Ovary (tissue), 9 donors: ENCODE data around the gene HOMER2. TPM values are rescaled to one million over a fixed set of nuclear protein-coding genes. Genes with fewer than 3 reads are reported as not detected.

Source experiments
- DNase-seq, 5 donors: peaks; one replicate each; pipeline ENCODE4 v3.0.0-alpha.2; 2019 to 2020
- H3K27ac ChIP-seq, 2 donors: fragments of 200-600 bp; one replicate each; pipeline versions ENCODE4 v1.5.1 to v1.8.0; 2019 to 2022
- H3K27me3 ChIP-seq: fragments of 200-600 bp; one replicate; pipeline ENCODE4 v1.8.0; 2022
- H3K36me3 ChIP-seq: fragments of 200-600 bp; sonication (generic); one replicate; pipeline ENCODE4 v1.5.1; 2019
- H3K4me1 ChIP-seq: one replicate; pipeline ENCODE4 v1.8.1; 2013; ENCODE audit warnings: mild to moderate bottlenecking, moderate library complexity; ENCODE audit not compliant: insufficient read depth
- H3K4me3 ChIP-seq: fragments of 200-600 bp; sonication (generic); one replicate; pipeline ENCODE4 v1.5.1; 2017
- H3K9me3 ChIP-seq, 2 donors: fragments of 200-600 bp in 1 of 2; sonication (generic) in 1 of 2; one replicate each; pipeline versions ENCODE4 v1.5.1 to v1.8.1; 2013 to 2019; ENCODE audit warnings: mild to moderate bottlenecking in 1 of 2, moderate library complexity in 1 of 2
- EP300 ChIP-seq: sonication (generic); formaldehyde crosslinking; IDR thresholded peaks from one replicate; pipeline ENCODE4 v1.6.1; 2017; ENCODE audit warnings: antibody characterized with exemption
- POLR2A ChIP-seq: fragments of 450-650 bp; IDR thresholded peaks from one replicate; pipeline ENCODE4 v1.6.1; 2017; ENCODE audit warnings: antibody characterized with exemption, mild to moderate bottlenecking, moderate library complexity
- WGBS, 3 donors: extraction: QIAGEN DNeasy Blood & Tissue Kit in 1 of 3; methylation state at CpG; one replicate each; pipeline versions ENCODE4 v1.1.5 to v1.1.7; 2013 to 2017; 5-methylcytosine and 5-hydroxymethylcytosine counted together
- intact Hi-C, 4 donors: fragments of 100-400 bp; cut with DNase I; formaldehyde crosslinking; loops; one replicate each; pipeline versions ENCODE4 v1.11.0 to v1.15.1; 2022 to 2023
- polyA plus RNA-seq, 2 donors: library from polyadenylated mRNA; stranded (reverse); fragments of 200-250 nt in 1 of 2; fragments of 350-450 nt in 1 of 2; fragmentation: Illumina TruSeq in 1 of 2; extraction: RNeasy Lipid Tissue Mini Kit (QIAGEN cat#74804) in 1 of 2; gene quantifications; one replicate each; pipeline ENCODE4 v1.2.3, GENCODE V29; 2013 to 2014
- total RNA-seq, 7 donors: library from RNA; depleted of rRNA in 2 of 7; stranded (reverse); fragments of >200 nt in 2 of 7; fragmentation: NEBNext Ultra II Directional in 3 of 7; extraction: Animal tissue kit (Norgen Biotek cat#: 25700) in 3 of 7; gene quantifications; one replicate each; pipeline versions ENCODE4 v1.1.0 to v1.2.4, GENCODE V29; 2016 to 2023
- TF ChIP-seq, protein P1 (sequence below), 3 donors: fragments of 450-650 bp in 2 of 3; fragments of 200-600 bp in 1 of 3; IDR thresholded peaks; one replicate each; pipeline versions ENCODE4 v1.5.1 to v1.8.0; 2016 to 2022; ENCODE audit warnings: antibody characterized with exemption in 3 of 3, mild to moderate bottlenecking in 1 of 3
- donor health status: DM: no; HTN: no; CAD: no; lungs with moderate emphysema.
- donor health status: DM: no; HTN: no; CAD: no.
- donor health status: Bipolar disorder and iron deficiency.
- donor health status: DM: yes; HTN: yes; CAD: no.
- donor health status: DM: no; HTN: no; CAD: no.
- donor health status: DM: yes; HTN: yes; CAD: no.

HOMER2 gene
- total and polyA plus RNA-seq, 9 donors = 3.0 to 60.8 (median 11.0) TPM

GRCh38 chr15:82807920-82808633 is 144.4 kb downstream of the HOMER2 start:
- no peak overlapping the region for H3K4me3 ChIP-seq
- H3K36me3 ChIP-seq = no peaks in the 10 kb centered on the region
- no peaks in the 10 kb centered on the region for H3K27me3 ChIP-seq
- H3K27ac ChIP-seq = no peak overlapping the region
- no peak for DNase-seq
- no peaks in the 10 kb centered on the region for H3K9me3 ChIP-seq
- peaks cover 2% of the 10 kb centered on the region for H3K4me1 ChIP-seq
- TF ChIP-seq POLR2A (no peak), EP300 (no peak)
- TF ChIP-seq, protein P1, sequence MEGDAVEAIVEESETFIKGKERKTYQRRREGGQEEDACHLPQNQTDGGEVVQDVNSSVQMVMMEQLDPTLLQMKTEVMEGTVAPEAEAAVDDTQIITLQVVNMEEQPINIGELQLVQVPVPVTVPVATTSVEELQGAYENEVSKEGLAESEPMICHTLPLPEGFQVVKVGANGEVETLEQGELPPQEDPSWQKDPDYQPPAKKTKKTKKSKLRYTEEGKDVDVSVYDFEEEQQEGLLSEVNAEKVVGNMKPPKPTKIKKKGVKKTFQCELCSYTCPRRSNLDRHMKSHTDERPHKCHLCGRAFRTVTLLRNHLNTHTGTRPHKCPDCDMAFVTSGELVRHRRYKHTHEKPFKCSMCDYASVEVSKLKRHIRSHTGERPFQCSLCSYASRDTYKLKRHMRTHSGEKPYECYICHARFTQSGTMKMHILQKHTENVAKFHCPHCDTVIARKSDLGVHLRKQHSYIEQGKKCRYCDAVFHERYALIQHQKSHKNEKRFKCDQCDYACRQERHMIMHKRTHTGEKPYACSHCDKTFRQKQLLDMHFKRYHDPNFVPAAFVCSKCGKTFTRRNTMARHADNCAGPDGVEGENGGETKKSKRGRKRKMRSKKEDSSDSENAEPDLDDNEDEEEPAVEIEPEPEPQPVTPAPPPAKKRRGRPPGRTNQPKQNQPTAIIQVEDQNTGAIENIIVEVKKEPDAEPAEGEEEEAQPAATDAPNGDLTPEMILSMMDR (IDR thresholded peaks at IDR 0.05) = no peak
- 89 to 92% (median 90%) methylated on average over 11 of the region's 11 CpGs for WGBS, 3 donors
- intact Hi-C loops = loop anchor here in 1 of 4 donors (10.0 kb wide), 1 partner anchor 273 kb away; no protein-coding TSS in a partner anchor

- Histone ChIP-seq H3K36me3 (no peaks in the 10 kb centered on the region), H3K27ac (no peak within 1 kb of the TSS), H3K9me3 (no peaks in the 10 kb centered on the region), H3K27me3 (no peaks in the 10 kb centered on the region), H3K4me1 (no peaks in the 10 kb centered on the region), H3K4me3 (no peak within 1 kb of the TSS)
- DNase-seq = no peak
- WGBS, 3 donors = 70 to 73% (median 71%) methylated on average over 2 of the region's 2 CpGs
- intact Hi-C loops = loop anchor here in 1 of 4 donors (10.0 kb wide), 1 partner anchor 271 kb away; no protein-coding TSS in a partner anchor
- TF ChIP-seq POLR2A = no peak
- TF ChIP-seq EP300 = no peak
- TF ChIP-seq, protein P1 (IDR thresholded peaks at IDR 0.05) = no peak
Observed at GRCh38 chr15:82805994-82806406, 146.5 kb downstream of the HOMER2 start, which contains the start of gene FSD2. Gene FSD2, minus strand, starts transcription at chr15:82806069. Its CDS starts 18,679 bp downstream, at chr15:82787390.

DNA sequence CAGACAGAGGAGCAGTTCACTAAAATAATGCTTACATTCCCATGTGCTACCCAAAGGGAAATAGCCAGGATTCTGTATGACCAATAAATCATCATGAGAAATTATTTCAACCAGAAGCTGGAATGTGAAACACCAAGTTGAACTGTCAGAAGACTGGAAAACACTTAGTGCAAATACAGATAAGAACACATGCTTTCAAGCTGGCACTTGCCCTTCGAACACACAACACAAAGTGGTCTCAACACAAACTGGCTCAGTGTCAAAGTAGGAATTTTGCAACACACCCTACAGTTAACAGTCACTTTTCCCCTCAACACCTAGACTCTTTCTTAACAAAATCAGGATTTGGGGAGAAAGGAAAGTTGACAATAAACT is 148.0 kb downstream of the HOMER2 start:
- Histone ChIP-seq H3K36me3 (no peaks in the 10 kb centered on the region), H3K27ac (no peak overlapping the region), H3K27me3 (no peaks in the 10 kb centered on the region), H3K9me3 (no peaks in the 10 kb centered on the region), H3K4me1 (no peaks in the 10 kb centered on the region), H3K4me3 (no peak overlapping the region)
- no peak for DNase-seq
- TF ChIP-seq, protein P1 (IDR thresholded peaks at IDR 0.05) = no peak
- TF ChIP-seq EP300 (no peak), POLR2A (no peak)
- intact Hi-C loops = loop anchor here in 1 of 4 donors (10.0 kb wide), 1 partner anchor 270 kb away; no protein-coding TSS in a partner anchor
- WGBS, 3 donors = 42 to 55% (median 44%) methylated on average over 1 of the region's 1 CpG

- no peak for DNase-seq
- no peaks in the 10 kb centered on the region for H3K36me3 ChIP-seq
- 85 to 92% (median 91%) methylated on average over 2 of the region's 2 CpGs for WGBS, 3 donors
- no peaks in the 10 kb centered on the region for H3K4me1 ChIP-seq
- H3K27ac ChIP-seq = no peak overlapping the region
- TF ChIP-seq, protein P1 (IDR thresholded peaks at IDR 0.05) = no peak
- TF ChIP-seq EP300 (no peak), POLR2A (no peak)
- no peak overlapping the region for H3K4me3 ChIP-seq
- intact Hi-C loops = loop anchor here in 1 of 4 donors (10.0 kb wide), 1 partner anchor 269 kb away; no protein-coding TSS in a partner anchor
- H3K9me3 ChIP-seq = no peaks in the 10 kb centered on the region
- no peaks in the 10 kb centered on the region for H3K27me3 ChIP-seq
Observed at GRCh38 chr15:82803793-82804574, 148.5 kb downstream of the HOMER2 start.
